OCI-LY3 (cell line): Measurements from ENCODE around the gene SDK2.

Source experiments
- H2AFZ ChIP-seq: fragments of 200-600, 300-600 bp; shearing (Covaris generic); 2 replicates; pipeline ENCODE4 v1.6.0; 2014; ENCODE audit warnings: antibody characterized with exemption, low read depth, low read length
- H3K27ac ChIP-seq: fragments of 200-600, 300-600 bp; sonication (generic); 2 replicates; pipeline ENCODE4 v1.5.1; 2014; ENCODE audit warnings: mild to moderate bottlenecking, low read length, moderate library complexity, mixed read lengths
- H3K27me3 ChIP-seq: fragments of 200-600, 300-600 bp; sonication (generic); 2 replicates; pipeline ENCODE4 v1.6.1; 2014; ENCODE audit warnings: low read depth, low read length, mixed read lengths
- H3K36me3 ChIP-seq: fragments of 200-600, 300-600 bp; sonication (generic); replicated peaks from 2 replicates; pipeline ENCODE3; 2014; ENCODE audit warnings: low read depth, low read length, mixed read lengths
- H3K4me1 ChIP-seq: fragments of 300-600, 200-600 bp; sonication (generic); 2 replicates; pipeline ENCODE4 v1.6.1; 2014; ENCODE audit warnings: low read length, mixed read lengths
- H3K4me2 ChIP-seq: fragments of 200-600, 300-600 bp; sonication (generic); 2 replicates; pipeline ENCODE4 v1.6.1; 2014; ENCODE audit warnings: low read length, mixed read lengths
- H3K4me3 ChIP-seq: fragments of 300-600, 200-600 bp; sonication (generic); 2 replicates; pipeline ENCODE4 v1.5.1; 2014; ENCODE audit warnings: antibody characterized with exemption, mild to moderate bottlenecking, low read length, moderate library complexity
- H3K79me2 ChIP-seq: fragments of 300-600, 200-600 bp; shearing (Covaris generic); 2 replicates; pipeline ENCODE4 v1.6.1; 2014; ENCODE audit warnings: mild to moderate bottlenecking, low read length, mixed read lengths
- H3K9ac ChIP-seq: fragments of 300-600, 200-600 bp; shearing (Covaris generic); 2 replicates; pipeline ENCODE4 v1.6.0; 2014; ENCODE audit warnings: mild to moderate bottlenecking, low read length, moderate library complexity
- H3K9me3 ChIP-seq: fragments of 200-600, 300-600 bp; shearing (Covaris generic); 2 replicates; pipeline ENCODE4 v1.6.1; 2014; ENCODE audit warnings: low read length, mixed read lengths; ENCODE audit not compliant: insufficient read depth
- H4K20me1 ChIP-seq: fragments of 200-600, 300-600 bp; sonication (generic); 2 replicates; pipeline ENCODE4 v1.6.1; 2016; ENCODE audit warnings: low read length, mixed read lengths; ENCODE audit not compliant: insufficient read depth
- CTCF ChIP-seq: fragments of 200-600, 300-600 bp; sonication (generic); IDR thresholded peaks from 2 replicates; pipeline ENCODE4 v1.5.1; 2014; ENCODE audit warnings: antibody characterized with exemption, low read length, low read depth
- EZH2phosphoT487 ChIP-seq: fragments of 200-600 bp; shearing (Covaris generic); IDR thresholded peaks from 2 replicates; pipeline ENCODE4 v1.6.1; 2018; ENCODE audit warnings: antibody characterized with exemption, mixed run types, low read depth

SDK2 gene

GRCh38 chr17:73653810-73654209, 9.6 kb upstream of the SDK2 start:
- Histone ChIP-seq H3K4me1 (no peaks in the 10 kb centered on the region), H4K20me1 (no peaks in the 10 kb centered on the region), H3K4me3 (no peak overlapping the region), H3K36me3 (no peaks in the 10 kb centered on the region), H3K4me2 (no peak overlapping the region), H3K9me3 (0 out of 2 replicates have a peak, but pooled peaks cover 11% of the 10 kb centered on the region), H3K27me3 (no peaks in the 10 kb centered on the region), H3K27ac (no peak overlapping the region), H3K79me2 (no peaks in the 10 kb centered on the region), H3K9ac (no peak overlapping the region), H2AFZ (no peak overlapping the region)
- TF ChIP-seq CTCF (no peak), EZH2phosphoT487 (no peak)

DNA sequence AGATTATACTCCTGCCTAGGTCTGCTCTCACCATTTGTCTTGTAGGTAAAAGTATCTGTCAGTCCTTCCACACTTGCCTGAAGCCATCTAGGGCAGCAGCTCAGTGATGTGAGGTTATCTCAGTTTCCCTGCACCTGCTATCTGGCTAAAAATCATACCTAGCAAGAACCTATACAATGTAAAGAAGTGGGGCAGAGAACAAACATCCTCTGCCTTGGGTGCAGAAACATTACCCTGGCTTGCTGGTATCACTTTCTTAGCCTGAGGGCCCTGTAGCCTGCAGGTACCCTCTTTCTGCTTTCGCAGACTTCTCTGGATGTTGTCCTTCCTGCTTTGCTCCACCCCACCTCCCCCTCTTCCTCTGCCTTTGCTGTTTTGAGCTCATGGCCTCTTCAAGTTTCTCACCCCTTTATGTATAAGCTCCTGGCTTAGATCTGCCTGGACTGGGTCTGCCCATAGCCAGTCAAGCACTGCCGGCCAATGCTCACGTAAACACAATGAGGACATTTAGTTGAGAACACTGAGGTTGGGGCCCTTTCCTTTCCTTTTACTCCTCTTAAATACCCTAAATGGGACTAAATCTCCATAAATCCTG, 8.7 kb upstream of the SDK2 start:
- no peak for TF ChIP-seq EZH2phosphoT487
- TF ChIP-seq CTCF, result no peak
- Histone ChIP-seq H4K20me1 (no peaks in the 10 kb centered on the region), H3K27me3 (no peaks in the 10 kb centered on the region), H3K9me3 (0 out of 2 replicates have a peak, but pooled peaks cover 11% of the 10 kb centered on the region), H3K79me2 (no peaks in the 10 kb centered on the region), H3K4me3 (no peak overlapping the region), H3K9ac (no peak overlapping the region), H3K36me3 (no peaks in the 10 kb centered on the region), H3K4me1 (no peaks in the 10 kb centered on the region), H2AFZ (no peak overlapping the region), H3K4me2 (no peak overlapping the region), H3K27ac (no peak overlapping the region)

GRCh38 chr17:73650617-73651200, 6.5 kb upstream of the SDK2 start:
- TF ChIP-seq CTCF, result no peak
- TF ChIP-seq EZH2phosphoT487, result no peak
- Histone ChIP-seq H3K4me1 (no peaks in the 10 kb centered on the region), H3K4me3 (no peak overlapping the region), H3K27me3 (no peaks in the 10 kb centered on the region), H3K9ac (no peak overlapping the region), H2AFZ (no peak overlapping the region), H3K36me3 (no peaks in the 10 kb centered on the region), H3K4me2 (no peak overlapping the region), H3K79me2 (no peaks in the 10 kb centered on the region), H3K9me3 (0 out of 2 replicates have a peak, but pooled peaks cover 11% of the 10 kb centered on the region), H3K27ac (no peak overlapping the region), H4K20me1 (no peaks in the 10 kb centered on the region)

DNA sequence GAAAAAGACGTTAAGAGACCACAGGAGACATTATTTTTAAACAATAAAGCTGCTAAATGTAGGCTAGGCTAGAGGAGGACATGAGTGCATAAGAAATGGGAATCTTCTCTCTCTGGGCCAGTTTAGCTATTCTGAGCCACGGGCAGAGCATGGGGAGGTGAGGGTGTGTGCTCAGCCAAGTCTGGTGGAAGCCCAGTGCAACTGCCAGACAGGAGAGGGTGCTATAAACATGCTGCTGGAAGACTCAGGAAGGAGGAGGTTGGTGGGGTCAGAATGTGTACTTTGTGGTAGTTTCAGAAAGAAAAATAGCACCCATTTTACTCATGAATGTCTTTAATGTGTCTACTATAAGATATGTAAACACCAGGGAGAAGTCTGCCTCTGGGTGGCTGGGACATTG, 5.9 kb upstream of the SDK2 start:
- Histone ChIP-seq H3K27ac (no peak overlapping the region), H3K4me1 (no peaks in the 10 kb centered on the region), H3K79me2 (no peaks in the 10 kb centered on the region), H3K4me3 (no peak overlapping the region), H2AFZ (no peak overlapping the region), H3K4me2 (no peak overlapping the region), H3K36me3 (no peaks in the 10 kb centered on the region), H3K9me3 (0 out of 2 replicates have a peak, but pooled peaks cover 11% of the 10 kb centered on the region), H3K27me3 (no peaks in the 10 kb centered on the region), H4K20me1 (no peaks in the 10 kb centered on the region), H3K9ac (no peak overlapping the region)
- no peak for TF ChIP-seq EZH2phosphoT487
- TF ChIP-seq CTCF, result peak; percentile 19; the same call in 1 of the 2 replicates
